OCI-LY7 (cell line): ENCODE results near the gene LMAN2L.
A peak's percentile ranks its signal among the peaks of the same experiment; 100 is the strongest.

Source experiments
- CTCF ChIP-seq: fragments of 200-600 bp; sonication (generic); conservative IDR thresholded peaks from 2 replicates; pipeline ENCODE4 v1.5.1; 2014; ENCODE audit warnings: mild to moderate bottlenecking, antibody characterized with exemption, low read length, moderate library complexity, mixed read lengths
- EZH2phosphoT487 ChIP-seq: fragments of 200-600 bp; sonication (generic); IDR thresholded peaks from 2 replicates; pipeline ENCODE4 v1.6.1; 2018; ENCODE audit warnings: low read depth, borderline replicate concordance, mild to moderate bottlenecking, mixed run types, antibody characterized with exemption, low read length, moderate library complexity, mixed read lengths

GRCh38 chr2:96757477-96757860 lies 17.6 kb upstream of the LMAN2L start:
- 0 out of 2 replicates have a peak, but pooled peaks have one; percentile 4 for TF ChIP-seq CTCF
- no peak for TF ChIP-seq EZH2phosphoT487
